Measurements from ENCODE around the gene ABHD5.

- TF ChIP-seq CTCF (IDR thresholded peaks at IDR 0.05), result no peak
- TF ChIP-seq POLR2A (IDR thresholded peaks at IDR 0.05), result no peak
These were observed 2.5 kb upstream of the ABHD5 start for GRCh38 chr3:43688245-43688650.

All from uterus (tissue), 2 donors.